NCI-H82 treated with DMSO at 0.1 percent for 48 hours (cell line): ENCODE data around the gene CLN3.
"Not testable (repeated sequence)": the region's sequence is repeated elsewhere in the genome, so short reads cannot be mapped to it uniquely, and the experiment has no call there.

ENCODE experiments used
- DNase-seq: peaks from one replicate; lab custom pipeline; 2025; ENCODE audit not compliant: unreplicated experiment; lab: John Stamatoyannopoulos, UW

Gene CLN3

DNA sequence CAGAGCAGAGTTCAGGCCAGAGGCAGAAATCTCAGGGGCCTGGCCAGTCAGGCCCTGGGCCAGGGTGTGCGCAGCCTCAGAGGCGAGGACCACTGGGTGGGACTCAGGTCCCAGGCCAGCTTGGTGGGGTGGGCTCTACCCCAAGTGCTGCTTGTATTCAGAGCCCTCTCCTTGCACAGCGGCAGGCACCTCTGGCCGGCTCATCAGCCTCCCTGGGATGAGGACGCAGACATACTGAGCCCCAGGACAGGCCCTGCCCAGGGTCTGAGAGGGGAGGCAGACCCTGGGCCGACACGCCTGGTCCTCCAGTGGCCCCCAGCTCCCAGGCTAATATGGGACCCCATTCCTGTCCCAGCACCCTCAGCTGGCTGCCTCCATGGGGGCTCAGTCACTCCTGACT is 22.4 kb upstream of the CLN3 start:
- no peak for DNase-seq

DNA sequence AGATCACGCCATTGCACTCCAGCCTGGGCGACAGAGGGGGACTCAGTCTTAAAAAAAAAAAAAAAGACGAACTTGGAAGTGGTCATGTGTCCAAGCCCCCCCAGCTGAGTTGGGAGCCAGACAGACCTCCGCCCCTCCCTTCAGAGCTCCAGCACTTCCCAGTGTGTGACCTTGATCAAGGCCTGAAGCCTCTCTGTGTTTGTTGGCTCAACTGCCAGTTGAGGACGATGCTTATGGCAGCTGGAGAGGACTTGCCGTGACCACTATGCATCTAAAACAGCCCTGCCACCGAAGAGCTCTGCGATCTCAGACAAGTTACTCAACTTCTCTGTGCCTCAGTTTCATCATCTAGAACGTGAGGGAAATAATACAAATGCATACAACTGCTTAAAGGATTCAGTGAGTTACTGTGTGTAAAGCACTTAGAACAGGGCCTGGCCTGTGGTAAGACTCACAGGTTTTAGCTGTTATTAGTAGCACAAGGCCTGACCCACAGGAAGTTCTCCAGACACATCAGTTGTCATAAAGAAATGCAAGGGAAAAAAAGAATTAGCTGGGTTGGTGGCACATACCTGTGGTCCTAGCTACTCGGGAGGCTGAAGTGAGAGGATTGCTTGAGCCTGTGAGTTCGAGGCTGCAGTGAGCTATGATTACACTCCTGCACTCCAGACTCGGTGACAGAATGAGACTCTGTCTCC is 21.8 kb upstream of the CLN3 start:
- DNase-seq: no peak

DNA sequence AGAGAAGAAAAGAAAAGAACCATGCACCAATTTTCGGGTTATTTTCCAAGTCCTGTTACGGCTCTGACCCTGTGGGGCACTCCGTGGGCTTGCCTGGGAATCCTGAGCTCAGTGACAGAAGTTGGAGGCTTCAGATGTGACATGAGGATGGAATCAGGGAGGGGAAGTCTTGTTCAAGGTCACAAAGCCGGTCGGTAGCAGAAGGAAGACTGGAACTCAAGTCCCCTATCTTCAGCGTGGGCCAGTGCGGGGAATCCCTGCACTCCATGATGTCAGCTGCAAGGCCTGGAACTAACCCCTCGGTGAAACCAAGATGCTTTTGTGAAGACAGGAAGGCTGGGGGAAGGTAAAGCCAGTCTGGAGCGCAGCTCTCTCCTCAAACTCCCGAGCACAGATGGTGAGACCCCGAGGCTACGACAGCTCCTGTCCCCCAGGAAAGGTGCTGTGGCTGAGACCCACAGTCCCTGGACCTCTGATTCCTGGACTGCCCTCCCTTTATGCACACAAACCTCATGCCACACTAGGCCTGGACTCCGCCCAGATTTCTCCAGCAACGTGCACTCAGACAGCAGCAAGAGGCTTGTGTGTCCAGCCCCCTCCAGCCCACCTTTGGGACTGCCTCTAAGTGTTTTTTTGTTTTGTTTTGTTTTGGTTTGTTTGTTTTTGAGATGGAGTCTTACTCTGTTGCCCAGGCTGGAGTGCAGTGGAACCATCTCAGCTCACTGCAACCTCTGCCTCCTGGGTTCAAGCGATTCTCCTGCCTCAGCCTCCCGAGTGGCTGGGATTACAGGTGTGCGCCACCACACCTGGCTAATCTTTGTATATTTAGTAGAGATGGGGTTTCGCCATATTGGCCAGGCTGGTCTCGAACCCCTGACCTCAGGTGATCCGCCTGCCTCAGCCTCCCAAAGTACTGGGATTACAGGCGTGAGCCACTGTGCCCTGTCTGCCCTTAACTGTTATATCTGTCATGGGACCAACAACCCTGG is 20.2 kb upstream of the CLN3 start:
- DNase-seq: no peak

DNA sequence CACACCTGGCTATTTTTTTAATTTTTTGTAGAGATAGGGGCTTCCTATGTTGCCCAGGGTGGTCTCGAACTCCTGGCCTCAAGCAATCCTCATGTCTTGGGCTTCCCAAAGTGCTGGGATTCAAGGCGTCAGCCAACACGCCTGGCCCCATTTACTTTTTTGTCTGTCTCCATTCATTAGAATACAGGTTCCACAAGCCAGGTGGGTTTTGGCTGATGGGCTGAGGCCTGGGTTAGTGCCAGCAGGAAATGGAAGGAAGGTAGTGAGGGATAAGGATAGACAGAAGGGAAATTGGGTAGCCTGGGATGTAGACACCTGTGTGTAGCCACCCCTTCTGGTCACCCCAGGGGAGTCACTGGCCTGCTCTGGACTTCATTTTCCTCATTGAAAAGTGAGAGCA is 19.2 kb upstream of the CLN3 start:
- no peak for DNase-seq

DNA sequence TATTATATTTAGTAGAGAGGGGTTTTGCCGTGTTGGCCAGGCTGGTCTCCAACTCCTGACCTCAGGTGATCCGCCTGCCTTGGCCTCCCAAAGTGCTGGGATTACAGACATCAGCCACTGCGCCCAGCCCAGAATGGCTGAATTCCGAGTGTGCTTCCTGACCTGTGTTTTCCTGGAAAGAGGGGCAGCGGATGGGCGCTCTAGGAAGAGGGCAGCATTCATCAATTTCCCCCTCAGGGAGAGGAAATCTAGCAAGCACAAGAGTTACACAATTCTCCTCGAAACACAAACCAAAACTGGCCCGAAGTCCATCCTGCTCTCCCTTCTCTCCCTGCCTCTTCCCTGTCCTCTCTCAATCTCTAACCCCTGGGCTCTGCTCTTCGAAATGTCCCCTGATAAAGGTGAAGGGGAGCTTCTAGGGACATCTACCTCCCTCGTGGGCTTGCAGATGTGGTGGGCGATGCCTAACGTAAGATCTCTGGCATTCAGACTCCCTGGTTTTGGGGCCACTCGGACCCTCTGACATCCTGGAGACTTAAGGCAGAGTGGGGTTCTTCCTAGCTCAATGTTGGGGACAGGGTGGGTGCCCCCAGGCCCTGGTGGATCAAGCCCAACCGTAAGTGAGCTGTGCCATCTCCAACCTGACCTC is 13.7 kb upstream of the CLN3 start:
- DNase-seq: no peak

DNA sequence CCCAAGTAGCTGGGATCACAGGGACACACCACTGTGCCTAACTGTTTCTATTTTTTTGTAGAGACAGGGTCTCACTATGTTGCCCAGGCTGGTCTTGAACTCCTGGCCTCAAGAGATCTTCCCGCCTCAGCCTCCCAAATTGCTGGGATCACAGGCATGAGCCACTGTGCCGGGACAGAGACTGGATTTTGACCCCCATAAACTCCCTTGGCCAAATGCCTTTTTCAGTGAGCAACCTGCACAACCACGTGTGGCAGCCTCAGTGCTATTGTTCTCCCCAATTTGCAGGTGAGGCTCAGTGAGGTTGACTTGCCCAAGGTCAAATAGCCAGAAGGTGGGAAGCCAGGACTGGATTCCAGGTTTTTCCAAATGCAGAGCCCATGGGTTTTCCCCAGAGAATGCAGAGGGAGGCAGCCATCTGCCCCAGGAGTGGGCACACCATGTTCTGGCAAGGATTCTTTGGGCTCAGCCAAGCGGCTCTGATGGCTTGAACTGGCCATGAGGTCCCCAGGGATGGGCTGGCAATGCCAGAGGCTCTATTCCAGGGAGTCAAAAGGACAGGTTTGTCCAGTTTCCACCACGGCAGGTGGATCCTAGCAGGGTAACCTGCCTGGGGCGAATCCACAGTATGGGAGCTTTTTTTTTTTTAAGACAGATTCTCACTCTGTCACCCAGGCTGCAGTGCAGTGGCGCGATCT is 13.0 kb upstream of the CLN3 start:
- DNase-seq: no peak

DNA sequence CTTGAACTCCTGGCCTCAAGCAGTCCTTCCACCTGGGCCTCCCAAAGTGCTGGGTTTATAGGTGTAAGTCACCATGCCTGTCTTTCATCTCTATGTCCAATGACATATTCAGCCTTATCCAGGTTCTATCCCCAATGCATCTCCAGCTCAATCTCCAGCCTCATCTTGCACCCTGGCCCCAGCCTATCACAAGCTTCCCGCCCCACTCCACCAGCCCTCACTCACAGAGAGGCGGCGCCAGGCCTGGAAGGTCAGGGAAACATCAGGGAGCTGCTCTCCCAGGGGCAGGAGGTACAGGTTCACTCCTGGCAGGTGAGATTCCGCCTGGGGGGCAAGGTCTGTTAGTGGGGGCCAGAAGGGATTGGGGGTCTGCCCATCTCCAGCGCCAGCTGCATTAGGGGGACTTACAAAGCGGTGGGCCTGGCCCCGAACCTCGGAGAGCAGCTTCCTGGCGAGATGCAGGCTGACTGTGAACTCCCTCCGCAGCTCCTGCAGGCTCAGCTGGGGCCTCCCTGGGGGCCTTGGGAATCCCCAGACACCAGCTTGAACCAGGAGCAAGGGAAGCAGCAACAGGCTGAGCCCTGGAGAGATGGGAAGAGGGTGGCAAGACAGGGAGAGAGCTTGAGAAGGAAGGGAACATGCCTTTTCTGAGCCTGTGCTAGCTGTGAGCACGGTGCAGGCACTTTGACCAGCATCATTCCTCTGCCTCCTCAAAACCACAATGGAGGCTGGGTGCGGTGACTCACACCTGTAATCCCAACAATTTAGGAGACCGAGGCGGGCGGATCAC is 11.8 kb upstream of the CLN3 start:
- DNase-seq: no peak

DNA sequence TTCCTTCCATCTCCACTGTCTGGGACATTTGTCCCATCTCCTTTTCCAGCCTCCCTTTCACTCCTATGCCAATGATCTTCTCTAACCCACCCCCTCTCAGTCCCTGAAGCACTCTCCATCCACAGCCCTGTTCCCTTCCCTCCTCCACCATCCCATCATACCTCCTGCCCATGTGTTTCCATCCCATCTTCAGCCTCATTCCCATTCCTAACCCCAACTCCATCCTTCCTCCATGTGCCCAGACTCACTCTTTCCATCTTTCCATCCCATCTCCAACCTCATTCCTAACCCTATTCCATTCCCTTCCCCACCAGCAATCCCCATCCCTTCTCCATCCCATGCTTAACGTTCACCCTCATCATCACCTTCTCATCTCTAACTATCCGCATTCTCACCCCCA is 10.4 kb upstream of the CLN3 start:
- no peak for DNase-seq

DNA sequence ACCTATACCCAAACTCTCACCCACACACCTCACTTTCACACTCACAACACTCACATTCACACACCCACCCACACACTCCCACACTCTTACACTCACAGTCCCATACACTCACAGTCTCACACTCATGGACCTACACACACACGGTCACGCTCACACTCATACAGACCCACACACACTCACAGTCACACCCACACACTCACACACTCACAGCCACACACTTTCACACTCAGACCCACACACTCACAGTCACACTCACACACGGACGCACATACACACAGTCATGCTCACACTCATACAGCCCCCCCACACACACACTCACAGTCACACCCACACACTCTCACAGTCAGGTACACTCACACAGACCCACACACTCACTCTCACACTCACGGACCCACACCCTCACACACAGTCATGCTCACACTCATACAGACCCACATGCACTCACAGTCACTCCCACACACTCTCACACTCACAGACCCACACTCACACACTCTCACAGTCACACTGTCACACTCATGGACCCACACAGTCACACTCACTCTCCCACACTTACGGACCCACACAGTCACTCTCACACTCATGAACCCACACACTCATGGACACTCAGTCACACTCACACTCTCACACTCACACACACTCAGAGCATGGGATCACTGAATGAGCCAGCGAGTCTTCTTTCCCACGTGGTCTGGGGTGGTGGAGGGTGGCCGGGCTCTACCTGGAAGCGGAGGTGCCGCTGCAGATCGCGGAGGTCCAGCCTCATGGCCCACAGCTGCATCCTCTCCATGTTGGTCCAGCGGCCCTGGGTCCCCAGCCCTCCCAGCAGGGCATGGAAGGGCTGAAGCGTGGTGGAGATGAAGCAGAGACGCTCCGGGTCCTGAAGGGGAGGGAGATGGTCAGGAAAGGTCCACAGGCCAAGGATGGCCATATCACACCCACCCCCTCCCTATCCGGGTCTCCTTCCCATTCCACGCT is 9.7 kb upstream of the CLN3 start:
- no peak for DNase-seq

DNA sequence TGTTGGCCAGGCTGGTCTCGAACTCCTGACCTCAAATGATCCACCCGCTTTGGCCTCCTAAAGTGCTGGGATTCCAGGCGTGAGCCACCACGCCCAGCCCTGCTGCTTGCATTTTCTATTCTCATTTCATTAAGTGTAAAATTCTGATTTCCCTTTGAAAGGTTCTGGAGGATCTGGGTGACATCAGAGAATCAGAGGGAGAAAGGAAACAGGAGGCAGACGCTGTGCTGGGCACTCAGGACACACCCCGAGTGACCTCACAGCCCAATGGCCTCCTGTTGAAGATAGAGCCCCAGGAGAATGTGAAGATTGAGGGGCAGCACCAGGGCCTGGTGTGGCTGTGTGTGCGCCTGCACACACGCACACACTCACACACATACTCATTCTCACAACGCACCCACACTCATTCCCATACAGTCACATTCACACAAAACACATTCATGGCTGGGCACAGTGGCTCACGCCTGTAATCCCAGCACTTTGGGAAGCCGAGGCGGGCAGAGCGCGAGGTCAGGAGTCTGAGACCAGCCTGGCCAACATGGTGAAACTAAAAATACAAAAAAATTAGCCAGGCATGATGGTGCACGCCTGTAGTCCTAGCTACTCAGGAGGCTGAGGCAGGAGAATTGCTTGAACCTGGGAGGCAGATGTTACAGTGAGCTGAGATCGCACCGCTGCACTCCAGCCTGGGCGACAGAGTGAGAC is 8.8 kb upstream of the CLN3 start:
- not testable (repeated sequence) for DNase-seq

DNA sequence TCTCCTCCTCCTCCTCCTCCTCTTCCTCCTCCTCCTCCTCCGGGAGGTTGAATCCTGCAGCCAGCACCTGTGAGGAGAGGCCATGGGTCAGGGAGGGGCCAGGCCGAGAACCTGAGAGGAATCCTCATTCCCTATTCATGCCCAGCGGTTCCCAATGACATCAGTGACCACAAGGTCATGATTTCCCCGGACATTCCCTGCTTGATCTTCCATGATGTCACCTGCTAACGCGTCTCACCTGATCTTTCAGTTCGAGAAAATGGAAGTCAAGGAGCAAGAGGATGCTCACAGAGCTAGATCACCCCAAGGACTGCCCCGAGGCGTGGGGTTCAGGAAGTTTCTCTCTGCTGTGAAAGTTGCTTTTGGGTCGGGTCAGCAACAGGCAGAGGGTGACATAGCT is 8.0 kb upstream of the CLN3 start:
- no peak for DNase-seq

DNA sequence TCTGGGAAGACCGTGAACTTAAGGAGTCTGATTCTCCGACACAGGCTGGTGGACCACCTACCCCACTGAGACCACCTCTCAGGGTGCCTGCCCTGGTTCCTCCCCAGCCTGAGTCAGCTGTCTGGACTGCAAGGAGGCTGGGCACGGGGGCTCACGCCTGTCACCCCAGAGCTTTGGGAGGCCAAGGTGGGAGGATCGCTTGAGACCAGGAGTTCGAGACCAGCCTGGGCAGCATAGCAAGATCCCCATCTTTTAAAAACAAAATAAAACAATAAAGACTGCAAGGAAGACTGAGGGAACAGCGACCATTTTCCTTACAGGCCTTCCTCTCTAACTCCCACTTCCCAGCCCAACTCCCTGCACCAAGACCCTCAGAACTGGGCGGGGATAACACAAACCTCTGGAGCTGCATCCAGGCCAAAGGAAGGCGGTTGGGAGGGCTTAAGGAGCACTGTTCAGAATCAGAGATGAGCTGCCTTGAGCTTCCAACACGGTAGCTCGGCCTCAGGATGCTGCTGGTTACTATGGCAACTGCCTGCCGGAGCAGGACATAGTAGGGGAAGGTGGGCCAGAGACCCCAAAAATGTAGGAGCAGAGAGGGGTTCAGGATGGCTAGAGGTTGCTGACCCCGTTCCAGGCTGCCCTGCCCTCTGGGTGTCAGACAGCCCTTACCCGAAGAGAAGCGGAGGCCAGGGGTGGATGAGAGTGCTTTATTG is 7.0 kb upstream of the CLN3 start:
- no peak for DNase-seq

DNA sequence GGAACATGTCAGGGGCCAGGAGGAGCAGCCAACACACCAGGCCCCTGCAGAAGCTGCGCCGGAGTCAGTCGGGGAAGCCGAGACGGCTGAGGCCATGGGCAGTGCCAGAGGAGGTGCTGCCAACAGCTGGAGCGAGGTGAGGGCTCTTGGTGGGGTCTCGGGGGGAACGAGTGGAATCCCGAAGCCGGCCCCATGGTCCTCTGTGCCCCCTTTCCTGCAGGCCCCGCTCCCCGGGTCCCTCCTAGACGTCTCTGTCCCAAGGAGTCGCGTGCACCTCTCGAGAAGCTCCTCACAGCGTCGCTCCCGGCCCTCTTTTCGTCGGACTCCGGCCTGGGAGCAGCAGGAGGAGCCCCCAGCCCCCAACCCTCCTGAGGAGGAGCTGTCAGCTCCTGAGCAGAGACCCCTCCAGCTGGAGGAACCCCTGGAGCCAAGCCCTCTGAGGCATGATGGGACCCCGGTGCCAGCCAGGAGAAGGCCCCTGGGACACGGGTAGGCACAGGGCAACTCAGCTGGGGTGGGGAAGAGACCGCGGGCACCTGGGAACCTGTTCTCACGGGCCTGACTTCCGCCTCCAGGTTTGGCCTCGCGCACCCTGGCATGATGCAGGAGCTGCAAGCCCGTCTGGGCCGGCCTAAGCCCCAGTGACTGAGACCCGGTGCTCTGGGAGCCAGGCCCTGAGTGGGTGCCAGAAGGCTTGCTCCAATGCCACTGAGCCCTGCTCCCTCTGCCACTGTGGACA is 6.2 kb upstream of the CLN3 start:
- DNase-seq: no peak

DNA sequence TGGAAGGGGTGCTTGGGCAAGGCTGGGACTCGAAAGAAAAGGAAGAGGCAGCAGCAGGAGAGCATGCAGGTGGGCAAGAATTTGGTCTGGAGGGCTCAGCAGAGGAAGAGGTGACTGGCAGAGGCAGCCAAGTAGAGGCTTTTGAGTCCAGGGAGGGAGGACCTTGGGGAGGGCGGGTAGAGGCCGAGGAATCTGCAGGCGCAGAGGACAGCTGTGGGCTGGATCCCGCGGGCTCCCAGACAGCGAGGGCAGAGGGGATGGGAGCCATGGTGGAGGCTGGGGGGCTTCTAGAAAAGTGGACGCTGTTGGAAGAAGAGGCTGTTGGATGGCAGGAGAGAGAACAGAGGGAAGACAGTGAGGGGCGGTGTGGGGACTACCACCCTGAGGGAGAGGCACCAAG is 5.5 kb upstream of the CLN3 start:
- DNase-seq: no peak

DNA sequence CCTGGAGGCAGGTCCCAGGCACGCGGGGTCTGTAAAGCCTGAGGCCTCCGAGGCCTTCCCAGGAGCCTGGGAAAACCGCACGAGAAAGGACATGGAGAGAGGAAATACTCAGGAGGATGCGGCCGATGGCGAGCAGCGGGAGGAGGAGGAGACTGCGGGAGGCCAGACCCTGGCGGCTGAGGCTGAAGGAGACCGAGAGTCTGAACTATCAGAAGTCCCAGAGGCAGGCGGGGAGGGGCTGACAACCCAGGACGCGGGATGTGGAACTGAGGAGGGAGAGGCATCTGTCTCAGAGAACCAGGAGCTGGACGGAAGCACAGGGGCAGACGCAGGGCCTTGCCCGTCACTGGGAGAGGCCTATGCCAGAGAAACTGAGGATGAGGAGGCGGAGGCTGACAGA is 5.0 kb upstream of the CLN3 start:
- DNase-seq: no peak

DNA sequence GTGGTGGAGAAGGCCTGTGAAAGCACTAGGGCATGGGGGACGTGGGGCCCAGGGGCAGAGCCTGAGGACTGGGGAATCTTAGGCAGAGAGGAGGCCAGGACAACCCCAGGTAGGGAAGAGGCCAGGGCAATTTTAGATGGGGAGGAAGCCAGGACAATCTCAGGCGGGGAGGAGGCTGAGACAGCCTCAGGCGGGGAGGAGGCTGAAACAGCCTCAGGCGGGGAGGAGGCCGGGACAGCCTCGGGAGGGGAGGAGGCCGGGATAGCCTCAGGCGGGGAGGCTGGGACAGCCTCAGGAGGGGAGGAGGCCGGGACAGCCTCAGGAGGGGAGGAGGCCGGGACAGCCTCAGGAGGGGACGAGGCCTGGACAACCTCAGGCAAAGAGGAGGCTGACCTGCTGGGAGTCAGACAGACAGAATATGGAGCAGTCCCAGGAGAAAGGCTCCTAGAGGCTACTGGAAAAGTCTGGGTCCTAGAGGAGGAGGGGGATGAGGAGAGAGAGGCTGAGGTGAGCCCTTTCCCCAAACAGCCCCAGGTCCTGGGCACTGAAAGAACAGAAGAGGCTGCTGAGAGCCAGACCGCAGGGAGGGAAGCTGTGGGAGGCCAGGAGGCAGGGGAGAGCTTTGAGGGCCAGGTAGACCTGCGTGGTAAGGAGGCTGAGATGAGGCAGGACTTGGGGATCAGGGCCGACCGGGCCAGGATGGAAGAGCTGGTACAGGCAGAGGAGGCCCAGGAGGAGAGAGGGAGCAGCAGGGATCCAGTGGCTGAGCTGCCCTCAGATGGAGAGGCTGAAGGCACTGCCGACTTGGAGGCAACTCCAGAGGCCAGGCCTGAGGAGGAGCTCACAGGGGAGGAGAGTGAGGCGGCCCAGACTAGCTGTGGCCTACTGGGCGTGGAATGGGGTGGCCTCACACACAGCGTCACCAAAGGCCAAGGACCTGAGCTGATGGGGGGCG is 4.2 kb upstream of the CLN3 start:
- DNase-seq: no peak
